Myocyte (in vitro differentiated cells): Measurements from ENCODE around the gene LRRK1. TPM values are rescaled to one million over a fixed set of nuclear protein-coding genes. Genes with fewer than 3 reads are reported as not detected.

Experiments used
- DNase-seq: peaks from one replicate; pipeline ENCODE4 v3.0.0-alpha.2; 2012; ENCODE audit warnings: low read depth
- polyA plus RNA-seq: library from polyadenylated mRNA; unstranded; fragments of >200 nt; gene quantifications from one replicate; pipeline ENCODE4 v1.2.1, GENCODE V29; 2012; ENCODE audit warnings: missing spikeins
- total RNA-seq: library from RNA; depleted of rRNA; stranded (reverse); fragments of >200 nt; gene quantifications from 2 replicates; pipeline ENCODE4 v1.2.3, GENCODE V29; 2014

The LRRK1 gene, protein sequence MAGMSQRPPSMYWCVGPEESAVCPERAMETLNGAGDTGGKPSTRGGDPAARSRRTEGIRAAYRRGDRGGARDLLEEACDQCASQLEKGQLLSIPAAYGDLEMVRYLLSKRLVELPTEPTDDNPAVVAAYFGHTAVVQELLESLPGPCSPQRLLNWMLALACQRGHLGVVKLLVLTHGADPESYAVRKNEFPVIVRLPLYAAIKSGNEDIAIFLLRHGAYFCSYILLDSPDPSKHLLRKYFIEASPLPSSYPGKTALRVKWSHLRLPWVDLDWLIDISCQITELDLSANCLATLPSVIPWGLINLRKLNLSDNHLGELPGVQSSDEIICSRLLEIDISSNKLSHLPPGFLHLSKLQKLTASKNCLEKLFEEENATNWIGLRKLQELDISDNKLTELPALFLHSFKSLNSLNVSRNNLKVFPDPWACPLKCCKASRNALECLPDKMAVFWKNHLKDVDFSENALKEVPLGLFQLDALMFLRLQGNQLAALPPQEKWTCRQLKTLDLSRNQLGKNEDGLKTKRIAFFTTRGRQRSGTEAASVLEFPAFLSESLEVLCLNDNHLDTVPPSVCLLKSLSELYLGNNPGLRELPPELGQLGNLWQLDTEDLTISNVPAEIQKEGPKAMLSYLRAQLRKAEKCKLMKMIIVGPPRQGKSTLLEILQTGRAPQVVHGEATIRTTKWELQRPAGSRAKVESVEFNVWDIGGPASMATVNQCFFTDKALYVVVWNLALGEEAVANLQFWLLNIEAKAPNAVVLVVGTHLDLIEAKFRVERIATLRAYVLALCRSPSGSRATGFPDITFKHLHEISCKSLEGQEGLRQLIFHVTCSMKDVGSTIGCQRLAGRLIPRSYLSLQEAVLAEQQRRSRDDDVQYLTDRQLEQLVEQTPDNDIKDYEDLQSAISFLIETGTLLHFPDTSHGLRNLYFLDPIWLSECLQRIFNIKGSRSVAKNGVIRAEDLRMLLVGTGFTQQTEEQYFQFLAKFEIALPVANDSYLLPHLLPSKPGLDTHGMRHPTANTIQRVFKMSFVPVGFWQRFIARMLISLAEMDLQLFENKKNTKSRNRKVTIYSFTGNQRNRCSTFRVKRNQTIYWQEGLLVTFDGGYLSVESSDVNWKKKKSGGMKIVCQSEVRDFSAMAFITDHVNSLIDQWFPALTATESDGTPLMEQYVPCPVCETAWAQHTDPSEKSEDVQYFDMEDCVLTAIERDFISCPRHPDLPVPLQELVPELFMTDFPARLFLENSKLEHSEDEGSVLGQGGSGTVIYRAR (N-terminal part only)
- 0.13 and 0.21 TPM in 2 replicates for total RNA-seq
- 0.09 TPM for polyA plus RNA-seq

DNA sequence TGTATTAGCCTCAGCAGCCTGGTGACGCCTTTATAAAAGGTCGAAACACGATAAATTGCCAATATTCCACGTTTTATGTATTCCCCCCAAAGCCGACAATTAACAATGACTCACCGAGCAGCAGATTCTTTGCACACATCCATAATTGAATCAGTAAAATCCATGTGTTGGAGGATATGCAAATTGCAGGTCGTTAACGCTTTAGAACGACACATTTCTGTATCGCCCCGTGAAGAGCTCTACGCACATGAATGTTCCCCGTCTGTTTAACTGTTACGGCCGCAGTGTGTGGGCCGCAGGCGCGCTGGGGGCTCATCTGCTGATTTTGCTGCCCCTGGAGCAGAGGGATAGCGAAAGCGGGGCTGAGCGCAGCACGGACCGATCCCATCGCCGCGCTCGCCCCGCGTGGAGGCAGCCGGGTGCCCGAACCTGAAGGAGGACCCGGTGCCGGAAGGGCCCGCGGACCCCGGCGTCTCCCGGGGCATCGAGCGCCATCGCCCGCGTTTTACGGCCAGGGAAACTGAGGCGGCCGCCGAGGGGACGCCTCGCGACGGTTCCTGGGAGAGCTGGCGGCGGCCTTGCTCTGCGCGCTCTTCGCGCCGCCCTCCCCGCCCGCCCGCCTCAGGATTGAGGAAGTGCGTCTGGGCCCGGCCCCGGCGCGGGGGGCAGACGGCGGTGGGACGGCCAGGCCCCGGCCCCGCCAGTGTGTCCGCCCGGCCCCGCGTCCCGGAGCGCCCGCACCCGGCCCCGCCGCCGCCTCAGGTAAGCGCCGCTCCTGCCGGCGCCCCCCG is at the start of gene LRRK1:
Gene LRRK1, plus strand, starts transcription at position 668 of the 791 bp plus-strand sequence. CDS start 5,276 bp downstream, outside the sequence.
- DNase-seq, result no peak

DNA sequence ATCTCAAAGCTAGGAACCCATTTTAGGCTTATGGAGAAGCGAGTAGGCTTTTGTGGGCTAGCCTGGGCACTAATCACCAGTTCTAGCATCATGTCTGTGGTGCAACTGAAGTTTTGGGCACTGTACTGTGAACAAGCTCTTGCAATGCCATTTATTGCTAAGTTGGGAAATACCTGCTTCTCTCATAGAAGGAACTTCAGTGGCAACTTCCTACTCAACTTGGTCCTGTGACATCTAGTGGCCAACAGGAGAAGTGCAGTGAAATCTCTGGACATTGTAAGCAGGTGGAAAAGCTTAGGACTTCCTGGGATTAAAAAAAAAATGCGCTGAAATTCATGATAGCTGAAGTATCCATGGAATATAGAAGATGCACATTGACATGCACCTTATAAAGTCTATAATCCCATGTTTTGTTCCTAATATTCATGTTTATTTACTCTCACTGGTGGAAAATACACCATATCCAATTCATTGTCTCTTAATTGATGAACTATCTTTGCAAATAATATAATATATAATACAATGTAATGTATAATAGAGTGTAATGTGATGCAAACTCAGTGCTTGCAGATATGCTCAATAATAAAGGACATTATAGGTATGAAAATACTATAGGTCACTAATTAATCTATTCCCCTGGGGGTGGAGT is 46.0 kb upstream of the LRRK1 start:
- DNase-seq, result peak; percentile 81

DNA sequence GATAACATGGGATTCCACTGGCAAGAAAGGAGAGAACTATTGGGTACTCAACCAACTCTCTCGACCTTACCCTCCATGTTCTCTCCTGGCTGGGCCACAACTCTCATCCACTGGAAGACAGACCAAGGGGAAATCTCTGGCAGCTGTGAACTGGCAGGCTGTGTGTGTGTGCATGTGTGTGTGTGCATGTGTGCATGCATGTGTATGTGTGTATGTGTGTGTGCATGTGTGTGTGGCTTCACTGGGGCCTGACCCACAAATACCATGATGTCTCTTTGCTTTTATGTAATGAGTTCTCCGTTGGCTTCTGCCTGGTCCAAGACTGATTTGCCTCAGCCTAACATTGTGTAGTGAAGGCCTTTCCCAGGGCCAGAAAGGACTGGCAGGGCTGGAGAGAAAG is 43.7 kb upstream of the LRRK1 start:
- DNase-seq, result no peak

DNA sequence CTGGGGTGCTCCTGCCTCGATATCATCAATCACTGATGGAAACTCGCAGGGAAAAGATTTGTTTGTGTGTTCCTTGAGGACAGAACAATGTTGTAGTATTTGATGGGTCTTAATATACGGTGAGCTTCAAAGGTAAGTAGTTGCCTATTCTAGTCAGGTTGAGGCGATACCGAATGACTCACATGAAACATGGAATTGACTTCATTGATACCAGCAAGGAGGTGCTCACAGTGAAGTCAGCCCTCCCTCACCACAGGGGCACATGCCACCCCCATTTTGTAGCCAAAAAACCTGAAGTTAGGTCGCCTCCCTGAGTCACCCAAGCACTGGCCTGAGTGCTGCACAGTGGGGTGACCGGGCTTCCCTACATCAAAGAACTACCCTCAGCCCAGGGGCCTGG is 43.2 kb upstream of the LRRK1 start:
- DNase-seq, result no peak

DNA sequence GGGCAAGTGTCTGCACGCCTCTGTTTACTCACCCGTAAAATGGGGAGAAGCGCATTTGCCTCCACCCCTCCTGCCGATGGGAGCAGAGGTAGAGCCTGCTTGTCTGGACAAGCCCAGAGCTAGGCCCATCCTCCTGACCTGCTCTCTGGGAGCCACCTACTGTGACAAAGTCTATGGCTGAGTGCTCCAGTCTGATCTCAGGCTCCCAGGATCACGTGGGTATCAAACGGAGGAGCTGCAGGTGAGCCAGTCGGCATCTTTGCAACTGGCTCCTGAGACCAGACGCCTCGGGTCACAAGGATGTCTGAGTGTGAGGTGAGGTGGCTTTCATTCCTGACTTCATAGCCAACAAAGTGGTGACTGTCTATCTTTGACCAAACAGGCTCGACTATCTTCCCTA is 41.6 kb upstream of the LRRK1 start:
- no peak for DNase-seq

DNA sequence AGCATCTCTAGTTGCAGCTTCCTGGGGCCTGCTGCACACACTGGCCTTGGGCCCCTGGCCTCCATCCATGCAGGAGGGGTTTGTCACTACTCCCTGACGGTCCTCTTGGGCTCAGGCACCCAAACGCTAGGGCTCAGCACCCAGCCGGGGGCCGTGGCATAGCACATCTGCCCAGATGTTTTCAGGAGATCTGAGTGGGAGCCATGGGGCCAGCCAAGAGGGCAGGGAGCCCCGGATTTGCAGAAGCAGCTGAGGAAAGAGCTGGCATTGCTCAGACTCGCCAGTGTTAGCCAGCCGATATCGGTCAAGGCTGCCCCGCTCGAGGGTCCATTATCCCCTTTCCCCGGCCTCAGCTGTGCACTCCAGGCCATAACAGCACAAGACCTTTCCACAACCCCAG is 41.0 kb upstream of the LRRK1 start:
- no peak for DNase-seq

DNA sequence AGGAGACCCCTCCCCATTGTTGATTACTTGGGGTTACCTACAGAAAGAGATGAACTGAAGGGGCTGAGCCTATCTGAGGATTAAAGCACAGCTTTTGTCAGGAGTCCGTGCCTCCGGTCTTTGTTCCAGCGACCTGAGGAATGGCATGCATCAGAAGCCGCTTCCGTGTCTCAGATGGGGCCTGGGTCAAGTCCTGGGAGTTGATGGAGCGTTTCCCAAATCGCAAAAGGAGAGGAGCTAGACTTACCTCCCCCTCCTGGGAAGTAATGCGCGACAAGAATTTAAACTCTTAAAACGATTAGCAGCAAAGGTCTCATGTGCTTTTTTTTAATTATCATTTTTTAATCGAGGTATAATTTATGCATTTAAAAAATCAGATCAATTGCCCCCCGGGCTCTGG is 40.5 kb upstream of the LRRK1 start:
- no peak for DNase-seq

DNA sequence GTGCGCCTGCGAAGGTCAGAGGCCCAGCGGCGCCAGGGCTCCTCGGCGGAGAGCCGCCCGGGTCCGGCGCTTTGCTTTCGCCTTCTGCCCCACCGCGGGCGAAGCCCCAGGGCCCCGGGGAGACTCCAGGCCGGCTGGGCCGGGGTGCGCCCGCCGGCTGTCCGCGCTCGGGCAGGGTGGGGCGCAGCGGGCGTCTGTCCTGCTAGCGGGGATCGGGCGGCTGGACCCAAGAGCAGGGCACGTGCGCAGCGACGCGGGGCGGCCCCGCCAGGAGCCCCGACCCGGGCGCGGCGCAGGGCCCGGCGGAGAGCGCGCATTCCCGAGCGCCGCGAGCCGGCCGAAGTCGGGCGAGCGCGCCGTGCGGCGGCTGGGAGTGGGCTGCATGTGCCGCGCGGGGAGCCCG is 40.1 kb upstream of the LRRK1 start:
- no peak for DNase-seq

DNA sequence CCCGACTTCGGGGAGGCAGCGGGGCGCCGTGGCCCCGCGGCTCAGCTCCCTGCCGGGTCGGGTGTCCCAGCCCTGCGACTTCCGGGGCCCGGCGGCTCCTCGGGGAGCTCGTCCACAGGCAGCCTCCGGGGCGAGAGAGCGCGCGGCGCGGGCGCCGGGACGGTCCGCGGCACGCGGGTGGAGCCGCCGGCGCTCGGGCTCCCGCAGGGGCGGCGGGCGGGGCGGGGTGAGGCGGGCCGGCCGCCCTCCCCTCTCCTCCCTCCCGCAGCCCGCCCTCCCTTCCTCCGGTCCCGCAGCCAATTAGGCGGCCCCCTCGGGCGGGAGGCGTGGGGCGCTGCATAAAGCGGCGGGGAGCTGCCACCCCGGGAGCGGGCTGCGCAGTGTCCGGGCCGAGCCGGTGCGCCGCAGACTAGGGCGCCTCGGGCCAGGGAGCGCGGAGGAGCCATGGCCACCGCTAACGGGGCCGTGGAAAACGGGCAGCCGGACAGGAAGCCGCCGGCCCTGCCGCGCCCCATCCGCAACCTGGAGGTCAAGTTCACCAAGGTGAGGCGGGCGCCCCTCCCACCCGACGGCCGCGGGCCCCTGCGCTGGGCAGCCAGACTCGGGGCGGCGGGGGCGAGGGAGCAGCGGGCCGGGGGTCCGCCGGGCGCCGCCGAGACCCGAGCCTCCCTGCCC is 39.6 kb upstream of the LRRK1 start, which contains the start of gene ALDH1A3:
Gene ALDH1A3, plus strand, starts transcription at position 368 of the 675 bp plus-strand sequence. Its CDS starts 77 bp downstream, at position 445.
- no peak for DNase-seq

DNA sequence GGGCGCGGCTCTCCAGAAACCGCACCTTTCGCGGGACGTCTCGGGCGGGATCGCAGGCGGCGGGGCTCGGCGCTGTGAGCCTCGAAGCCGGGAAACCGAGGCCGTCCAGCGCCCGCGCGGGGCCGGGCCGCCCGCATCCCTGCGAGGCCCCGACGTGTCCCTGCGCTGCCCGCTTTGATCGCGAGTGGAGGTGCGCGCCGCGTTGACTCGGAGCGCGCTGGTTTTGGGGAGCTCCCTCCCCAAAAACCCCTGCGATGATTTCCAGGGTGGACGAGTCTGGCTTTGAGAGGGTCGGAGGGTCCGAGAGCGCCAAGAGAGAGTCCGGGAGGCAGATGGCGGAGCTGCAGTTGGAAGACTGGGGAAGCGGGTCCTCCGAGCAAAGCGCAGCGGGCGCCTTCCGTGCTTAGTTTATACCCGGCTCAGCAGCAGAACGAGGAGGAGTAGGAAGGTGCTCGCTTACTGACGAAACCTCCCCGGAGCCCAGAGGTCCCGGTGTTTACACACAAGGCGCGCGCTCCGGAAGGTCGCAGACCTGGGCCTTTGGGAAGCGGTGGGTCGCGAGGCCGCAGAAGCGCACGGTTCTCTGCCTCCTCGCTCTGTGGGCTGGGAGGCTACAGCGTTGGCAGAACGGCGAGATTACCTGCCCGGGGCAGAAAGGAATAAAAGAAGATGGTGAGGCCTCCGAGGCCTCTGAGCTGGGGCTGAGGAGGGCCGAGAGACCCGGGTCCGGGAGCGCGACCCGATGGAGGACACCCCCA is 38.8 kb upstream of the LRRK1 start:
- DNase-seq, result no peak

DNA sequence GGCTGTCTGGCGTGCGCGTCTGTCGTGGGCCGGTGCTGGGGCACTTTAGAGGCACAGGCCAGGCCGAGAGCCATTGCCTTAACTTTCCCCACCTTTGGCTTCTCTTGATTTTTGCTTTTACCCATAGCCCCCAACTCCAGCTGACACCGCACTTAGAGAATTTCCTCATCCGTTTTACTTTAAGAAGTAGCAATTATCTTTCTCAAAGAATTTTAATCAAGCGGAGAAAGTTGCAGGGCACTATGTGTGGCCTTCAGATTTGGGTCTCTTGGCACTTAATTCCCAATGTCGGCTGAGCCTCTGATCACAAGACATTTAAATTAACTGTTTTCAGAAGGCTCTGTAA is 38.3 kb upstream of the LRRK1 start:
- no peak for DNase-seq

DNA sequence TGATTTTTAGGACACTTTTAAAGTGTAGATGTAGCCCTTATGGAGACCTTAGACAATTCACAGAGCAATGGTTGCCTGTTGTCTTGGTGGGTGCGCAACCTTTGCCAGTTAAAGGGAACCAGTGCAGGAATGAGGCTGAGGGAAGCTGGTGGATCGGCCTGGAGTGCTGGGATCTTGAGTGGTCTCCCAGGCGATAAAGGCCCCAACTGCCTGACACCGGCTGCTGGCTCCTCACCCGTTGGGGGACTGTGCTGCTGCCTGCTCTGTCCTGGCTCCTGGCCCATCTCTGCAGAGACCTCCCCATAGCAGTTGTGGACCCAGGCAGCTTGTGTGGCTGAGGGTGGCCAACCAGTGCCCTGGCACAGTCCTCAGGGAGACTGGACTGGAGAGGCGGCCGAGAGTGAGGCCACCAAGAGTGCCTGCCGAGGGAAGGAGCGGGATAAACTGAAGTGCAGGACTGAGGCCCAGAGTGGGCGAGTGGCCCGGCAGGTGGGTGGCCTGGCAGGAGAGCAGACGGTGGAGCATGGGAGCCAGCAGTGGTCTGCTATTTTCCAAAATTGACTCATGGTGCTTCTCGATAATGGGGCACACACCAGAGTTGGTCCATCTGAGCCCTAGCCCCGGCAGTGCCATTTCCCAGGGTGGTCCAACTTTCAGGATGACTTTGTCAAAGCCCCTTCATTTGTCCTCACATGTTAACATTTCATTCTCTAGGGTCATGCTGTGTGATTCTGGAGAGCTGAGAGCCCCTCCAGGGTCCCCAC is 37.4 kb upstream of the LRRK1 start:
- DNase-seq, result no peak

DNA sequence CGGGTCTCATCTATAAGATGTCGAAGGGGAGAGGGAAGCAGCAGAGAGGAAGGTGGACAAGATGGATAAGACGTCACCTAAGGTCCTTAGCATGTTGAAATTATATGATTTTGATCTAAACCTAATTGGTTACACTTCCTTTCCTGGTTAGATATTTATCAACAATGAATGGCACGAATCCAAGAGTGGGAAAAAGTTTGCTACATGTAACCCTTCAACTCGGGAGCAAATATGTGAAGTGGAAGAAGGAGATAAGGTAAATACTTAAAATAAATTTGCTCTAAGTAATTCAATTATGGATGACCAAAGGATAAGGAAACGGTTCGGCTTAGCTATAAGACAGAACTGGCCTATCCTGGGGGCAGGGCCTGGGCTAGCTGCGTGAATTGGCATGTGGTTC is 34.0 kb upstream of the LRRK1 start:
- DNase-seq, result no peak

DNA sequence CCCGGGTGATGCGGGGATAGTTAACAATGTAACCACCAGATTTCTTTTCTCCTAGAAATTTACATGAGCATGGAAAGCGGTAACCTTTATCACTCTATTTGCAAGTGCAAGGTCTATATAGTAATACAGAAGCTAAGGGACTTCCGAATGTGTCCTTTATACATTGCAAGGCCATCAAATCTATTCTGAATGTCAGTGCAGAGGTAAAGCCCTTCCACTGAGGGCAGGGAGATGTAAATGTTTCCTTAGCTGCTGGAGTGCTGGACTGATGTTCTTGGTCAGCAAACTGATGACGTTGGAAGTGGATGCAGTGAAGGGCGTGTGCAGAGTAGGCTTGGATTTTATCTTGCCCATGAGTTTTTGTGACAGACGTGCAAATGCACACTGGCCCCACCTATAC is 33.3 kb upstream of the LRRK1 start:
- DNase-seq, result no peak

DNA sequence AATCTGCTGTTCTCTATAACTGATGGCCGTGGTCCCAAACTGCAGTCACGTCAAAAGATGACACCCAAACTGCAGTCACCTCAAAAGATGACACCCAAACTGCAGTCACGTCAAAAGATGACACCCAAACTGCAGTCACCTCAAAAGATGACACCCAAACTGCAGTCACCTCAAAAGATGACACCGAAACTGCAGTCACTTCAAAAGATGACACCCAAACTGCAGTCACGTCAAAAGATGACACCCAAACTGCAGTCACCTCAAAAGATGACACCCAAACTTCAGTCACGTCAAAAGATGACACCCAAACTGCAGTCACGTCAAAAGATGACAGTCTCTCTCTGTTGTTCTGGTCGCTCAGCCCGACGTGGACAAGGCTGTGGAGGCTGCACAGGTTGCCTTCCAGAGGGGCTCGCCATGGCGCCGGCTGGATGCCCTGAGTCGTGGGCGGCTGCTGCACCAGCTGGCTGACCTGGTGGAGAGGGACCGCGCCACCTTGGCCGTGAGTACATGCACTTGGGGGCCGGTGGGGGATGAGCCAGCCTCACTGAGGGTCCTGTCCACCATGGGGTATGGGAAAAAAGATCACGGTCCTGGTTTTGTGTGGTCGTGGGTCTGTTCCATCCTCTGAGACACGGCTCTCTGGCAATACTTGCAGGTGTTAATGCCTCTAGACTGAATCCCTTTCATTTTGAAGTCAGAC is 31.8 kb upstream of the LRRK1 start:
- no peak for DNase-seq

DNA sequence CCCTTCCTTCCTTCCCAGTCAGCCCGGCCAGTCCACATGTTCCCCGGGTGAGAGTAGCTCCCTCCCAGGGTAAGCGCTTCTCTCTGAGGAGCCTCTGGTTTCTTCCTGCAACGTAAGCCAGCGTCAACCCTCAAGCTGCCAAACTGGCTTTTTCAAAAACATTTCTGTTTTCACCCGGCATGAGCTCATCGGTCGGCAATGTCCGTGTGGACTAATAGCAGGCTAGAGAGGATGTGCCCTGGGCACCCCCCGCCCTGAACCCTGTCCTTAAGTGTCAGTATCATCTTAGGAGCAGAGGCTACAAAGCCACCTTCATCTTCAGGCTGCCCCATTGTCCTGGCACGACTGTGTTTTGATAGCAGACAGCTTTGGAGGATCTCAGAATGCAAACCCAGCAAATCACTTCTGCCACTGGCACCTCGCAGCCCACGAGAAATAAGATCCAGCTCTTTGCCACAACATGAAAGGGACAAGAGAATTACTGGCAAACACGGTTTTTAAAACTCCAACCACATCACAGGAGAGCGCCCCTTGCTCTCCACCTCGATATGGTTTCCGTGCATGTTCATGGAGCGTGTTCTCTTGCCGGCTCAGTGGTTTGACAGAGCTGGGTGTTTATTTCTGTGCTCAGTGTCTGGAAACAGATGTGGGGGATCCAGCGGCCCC is 29.6 kb upstream of the LRRK1 start:
- peak; percentile 39 for DNase-seq
